Esophagus squamous epithelium (tissue), 5 donors: ENCODE results near the gene YPEL2. TPM values are rescaled to one million over a fixed set of nuclear protein-coding genes. Genes with fewer than 3 reads are reported as not detected.
A peak's percentile ranks its signal among the peaks of the same experiment; 100 is the strongest.

Experiments used
- DNase-seq: peaks from one replicate; lab custom pipeline; 2025; lab: John Stamatoyannopoulos, UW
- H3K27ac ChIP-seq, 4 donors: fragments of 200-600 bp; sonication (generic); one replicate each; pipeline ENCODE4 v1.5.1; 2016 to 2019; ENCODE audit warnings: mild to moderate bottlenecking in 1 of 4
- H3K27me3 ChIP-seq, 4 donors: fragments of 200-600 bp; sonication (generic); 1 replicate in 3 of 4; 2 replicates in 1 of 4; pipeline versions ENCODE4 v1.5.1 to v1.6.0; 2017 to 2021; ENCODE audit warnings: antibody characterized with exemption in 1 of 4
- H3K36me3 ChIP-seq, 3 donors: fragments of 200-600 bp; sonication (generic); one replicate each; pipeline ENCODE4 v1.5.1; 2016 to 2019
- H3K4me1 ChIP-seq, 3 donors: fragments of 200-600 bp; sonication (generic); one replicate each; pipeline ENCODE4 v1.5.1; 2017 to 2019
- H3K4me3 ChIP-seq, 4 donors: fragments of 200-600 bp; sonication (generic); 1 replicate in 3 of 4; 2 replicates in 1 of 4; pipeline ENCODE4 v1.5.1; 2016 to 2019; ENCODE audit warnings: mild to moderate bottlenecking in 2 of 4, moderate library complexity in 1 of 4
- H3K9me3 ChIP-seq, 3 donors: fragments of 200-600 bp; sonication (generic); one replicate each; pipeline ENCODE4 v1.5.1; 2016 to 2019
- POLR2A ChIP-seq, 4 donors: fragments of 450-650 bp; IDR thresholded peaks; one replicate each; pipeline ENCODE4 v1.6.1; 2017; ENCODE audit warnings: antibody characterized with exemption in 4 of 4, mild to moderate bottlenecking in 4 of 4, moderate library complexity in 3 of 4
- WGBS, 2 donors: methylation state at CpG; one replicate each; pipeline ENCODE4 v1.1.5; 2018; 5-methylcytosine and 5-hydroxymethylcytosine counted together
- intact Hi-C: fragments of 100-400 bp; cut with DNase I; formaldehyde crosslinking; loops from one replicate; pipeline ENCODE4 v1.15.0; 2022
- total RNA-seq, 4 donors: library from RNA; depleted of rRNA; stranded (reverse); fragments of >200 nt; gene quantifications; one replicate each; pipeline ENCODE4 v1.1.0, GENCODE V29; 2016
- TF ChIP-seq, protein P1 (sequence below), 6 experiments: fragments of 450-650 bp in 4 of 6; fragments of 200-600 bp in 2 of 6; sonication (generic) in 2 of 6; IDR thresholded peaks; one replicate each; pipeline ENCODE4 v1.5.1; 2016 to 2019; ENCODE audit warnings: antibody characterized with exemption in 6 of 6, mild to moderate bottlenecking in 4 of 6, moderate library complexity in 4 of 6
- donor health status: DM: yes; HTN: yes; CAD: no.

YPEL2 gene
- total RNA-seq, 4 donors from 2014 or later: 5.5 to 18.3 (median 11.2) TPM

DNA sequence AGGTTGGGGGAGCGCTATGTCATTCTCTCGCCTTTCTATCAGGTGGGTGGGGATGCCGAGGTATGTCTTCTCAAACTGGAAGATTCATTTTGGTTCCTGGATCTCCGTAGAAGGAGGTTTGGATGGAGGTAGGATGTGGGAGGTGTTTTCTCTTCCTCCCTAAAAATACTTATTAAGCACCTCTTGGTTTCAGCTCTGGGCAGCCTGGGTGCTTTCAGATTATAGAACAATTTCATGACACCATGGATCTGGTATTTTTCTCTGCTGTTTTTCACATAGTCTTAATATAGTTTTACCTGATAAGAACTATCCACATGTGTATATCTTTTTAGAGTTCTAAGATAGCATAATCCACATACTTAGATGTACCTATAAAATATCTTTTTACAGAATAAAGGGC is 92.9 kb downstream of the YPEL2 start:
- TF ChIP-seq, protein P1, sequence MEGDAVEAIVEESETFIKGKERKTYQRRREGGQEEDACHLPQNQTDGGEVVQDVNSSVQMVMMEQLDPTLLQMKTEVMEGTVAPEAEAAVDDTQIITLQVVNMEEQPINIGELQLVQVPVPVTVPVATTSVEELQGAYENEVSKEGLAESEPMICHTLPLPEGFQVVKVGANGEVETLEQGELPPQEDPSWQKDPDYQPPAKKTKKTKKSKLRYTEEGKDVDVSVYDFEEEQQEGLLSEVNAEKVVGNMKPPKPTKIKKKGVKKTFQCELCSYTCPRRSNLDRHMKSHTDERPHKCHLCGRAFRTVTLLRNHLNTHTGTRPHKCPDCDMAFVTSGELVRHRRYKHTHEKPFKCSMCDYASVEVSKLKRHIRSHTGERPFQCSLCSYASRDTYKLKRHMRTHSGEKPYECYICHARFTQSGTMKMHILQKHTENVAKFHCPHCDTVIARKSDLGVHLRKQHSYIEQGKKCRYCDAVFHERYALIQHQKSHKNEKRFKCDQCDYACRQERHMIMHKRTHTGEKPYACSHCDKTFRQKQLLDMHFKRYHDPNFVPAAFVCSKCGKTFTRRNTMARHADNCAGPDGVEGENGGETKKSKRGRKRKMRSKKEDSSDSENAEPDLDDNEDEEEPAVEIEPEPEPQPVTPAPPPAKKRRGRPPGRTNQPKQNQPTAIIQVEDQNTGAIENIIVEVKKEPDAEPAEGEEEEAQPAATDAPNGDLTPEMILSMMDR (IDR thresholded peaks at IDR 0.05): no peak
- TF ChIP-seq POLR2A (IDR thresholded peaks at IDR 0.05): no peak
- H3K4me3 ChIP-seq: no peak overlapping the region
- H3K36me3 ChIP-seq: no peaks in the 10 kb centered on the region
- DNase-seq: no peak
- 74 to 91% methylated on average over 3 to 4 of the region's 4 CpGs for WGBS, 2 donors
- peaks cover 0 to 66% (median 46%) of the 10 kb centered on the region in 3 donors for H3K4me1 ChIP-seq
- intact Hi-C loops: no loop called here
- H3K9me3 ChIP-seq: no peaks in the 10 kb centered on the region
- no peaks in the 10 kb centered on the region for H3K27me3 ChIP-seq
- peak overlapping the region in 3 of 4 donors; percentile 81 to 90 (median 82) for H3K27ac ChIP-seq

DNA sequence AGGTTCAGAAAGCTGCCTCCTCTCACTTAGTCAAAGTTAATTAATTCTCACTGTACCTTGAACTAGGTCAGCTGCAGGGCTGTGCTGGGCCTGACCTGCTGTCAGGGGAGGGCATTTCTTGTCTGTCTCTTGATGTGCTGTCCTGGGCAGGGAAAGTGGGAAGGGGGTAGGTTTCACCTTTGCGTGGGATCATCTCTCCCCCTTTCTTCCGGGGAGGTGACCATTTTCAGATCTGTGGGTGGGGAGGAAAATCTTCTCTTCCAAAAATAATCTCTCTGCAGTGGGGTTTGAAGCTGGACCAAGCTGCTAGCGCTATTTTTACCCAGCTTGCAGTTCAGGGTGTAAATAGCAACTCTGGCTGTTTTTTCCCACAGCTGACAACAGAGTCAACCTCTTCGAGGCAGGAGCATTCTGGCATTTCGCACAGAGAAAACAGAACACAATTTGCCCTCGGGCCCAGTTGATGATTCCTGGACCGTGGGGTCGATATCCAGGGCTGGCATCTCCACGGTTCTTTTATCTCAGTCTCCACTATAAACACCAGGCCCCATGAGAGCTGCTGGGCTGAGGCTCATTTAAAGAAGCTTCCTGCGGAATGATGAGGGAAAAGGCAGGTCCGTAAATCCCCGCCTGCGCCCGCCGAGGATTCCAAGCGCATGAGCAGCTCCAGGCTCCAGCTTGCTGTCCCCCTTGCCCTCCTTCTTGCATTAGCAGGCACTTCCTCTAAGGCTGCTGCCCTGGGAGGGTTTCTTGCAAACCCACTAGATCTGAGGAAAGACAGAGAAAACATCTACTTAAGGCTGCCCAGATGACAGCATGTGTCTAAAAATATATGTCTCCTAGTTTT is 93.9 kb downstream of the YPEL2 start:
- Histone ChIP-seq H3K36me3 (no peaks in the 10 kb centered on the region), H3K4me1 (peaks cover 0 to 66% (median 46%) of the 10 kb centered on the region in 3 donors), H3K9me3 (no peaks in the 10 kb centered on the region), H3K27me3 (no peaks in the 10 kb centered on the region), H3K4me3 (peak overlapping the region in 1 of 4 donors; percentile 4), H3K27ac (peak overlapping the region; percentile 68 to 90 (median 82))
- DNase-seq: no peak
- intact Hi-C loops: no loop called here
- no peak for TF ChIP-seq POLR2A (IDR thresholded peaks at IDR 0.05)
- TF ChIP-seq, protein P1 (IDR thresholded peaks at IDR 0.05): no peak
- WGBS, 2 donors: 53 to 63% methylated on average over 11 to 16 of the region's 16 CpGs

DNA sequence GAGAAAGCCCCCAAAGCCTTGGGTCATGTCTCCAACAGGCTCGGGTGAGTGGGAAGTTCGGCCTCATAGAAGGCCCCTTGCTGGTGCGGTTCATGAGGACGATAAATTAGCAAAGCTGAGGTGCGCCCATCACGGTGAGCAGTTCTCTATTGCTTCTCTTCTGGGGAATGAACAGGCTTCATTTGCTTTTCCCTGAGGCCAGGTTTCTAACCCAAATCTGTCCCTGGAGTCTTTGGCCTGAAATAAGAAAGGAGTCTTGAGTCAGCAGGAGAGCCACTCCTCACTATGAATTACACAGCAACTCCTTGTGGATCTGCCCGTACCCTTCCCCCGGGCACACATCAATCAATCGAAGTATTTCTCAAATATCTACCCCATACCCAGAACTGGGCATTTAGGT is 94.6 kb downstream of the YPEL2 start:
- intact Hi-C loops: no loop called here
- TF ChIP-seq, protein P1 (IDR thresholded peaks at IDR 0.05): no peak
- TF ChIP-seq POLR2A (IDR thresholded peaks at IDR 0.05): no peak
- Histone ChIP-seq H3K9me3 (no peaks in the 10 kb centered on the region), H3K27me3 (no peaks in the 10 kb centered on the region), H3K27ac (peak overlapping the region; percentile 68 to 90 (median 82)), H3K36me3 (no peaks in the 10 kb centered on the region), H3K4me3 (no peak overlapping the region), H3K4me1 (peaks cover 0 to 66% (median 46%) of the 10 kb centered on the region in 3 donors)
- no peak for DNase-seq
- WGBS, 2 donors: 82 to 89% methylated on average over 9 of the region's 9 CpGs

DNA sequence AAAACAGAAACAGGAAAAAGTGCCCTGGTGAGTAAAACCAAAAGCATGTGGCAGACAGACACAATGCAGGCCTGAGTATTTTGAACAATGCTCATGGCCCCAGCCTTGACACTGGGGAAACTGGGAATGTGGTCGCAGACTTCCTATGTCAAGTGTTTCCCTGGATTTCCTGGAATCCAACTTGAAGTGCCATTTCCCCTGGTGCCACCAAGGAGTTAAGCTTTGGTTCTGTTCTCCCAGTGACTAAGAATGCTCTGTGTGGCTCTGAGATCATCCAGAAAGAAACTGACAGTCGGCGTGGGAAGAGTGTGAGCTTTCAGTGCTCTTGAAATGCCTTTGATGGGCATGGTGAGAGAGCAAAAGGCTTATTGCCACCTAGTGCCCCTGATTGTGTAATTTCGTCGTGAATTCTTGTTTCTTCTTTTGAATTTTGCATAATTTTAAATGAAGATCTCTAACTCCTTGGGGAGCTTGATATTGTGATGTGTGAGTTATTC is 96.0 kb downstream of the YPEL2 start:
- peaks cover 0 to 65% (median 46%) of the 10 kb centered on the region in 3 donors for H3K4me1 ChIP-seq
- no peaks in the 10 kb centered on the region for H3K9me3 ChIP-seq
- no peaks in the 10 kb centered on the region for H3K36me3 ChIP-seq
- H3K4me3 ChIP-seq: no peak overlapping the region
- TF ChIP-seq, protein P1 (IDR thresholded peaks at IDR 0.05): no peak
- TF ChIP-seq POLR2A (IDR thresholded peaks at IDR 0.05): no peak
- no peaks in the 10 kb centered on the region for H3K27me3 ChIP-seq
- WGBS, 2 donors: 45 to 48% methylated on average over 5 of the region's 5 CpGs
- H3K27ac ChIP-seq: peak overlapping the region; percentile 39 to 90 (median 82)
- intact Hi-C loops: no loop called here
- DNase-seq: no peak

DNA sequence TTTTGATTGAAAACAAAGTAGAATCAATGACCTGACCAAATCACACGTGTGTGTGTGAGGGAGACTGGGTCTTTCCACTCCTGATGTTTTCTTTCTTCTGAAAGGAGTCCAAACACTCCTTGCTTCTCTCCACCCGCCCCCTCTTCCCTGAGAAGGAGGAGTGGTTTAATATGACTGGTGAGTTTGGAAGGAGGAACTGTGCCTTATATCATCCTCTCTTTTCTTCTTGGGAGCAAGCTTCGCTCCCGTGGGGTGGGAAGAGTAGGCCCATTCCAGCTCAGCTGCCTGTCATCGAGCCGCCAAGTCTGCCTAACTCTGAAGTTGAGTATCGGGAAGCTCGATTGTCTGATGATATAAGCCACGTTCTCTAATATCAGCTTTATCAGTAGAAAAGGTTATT is 96.5 kb downstream of the YPEL2 start:
- Histone ChIP-seq H3K4me1 (peaks cover 0 to 60% (median 41%) of the 10 kb centered on the region in 3 donors), H3K36me3 (no peaks in the 10 kb centered on the region), H3K9me3 (no peaks in the 10 kb centered on the region), H3K27me3 (no peaks in the 10 kb centered on the region), H3K4me3 (no peak overlapping the region), H3K27ac (peak overlapping the region; percentile 39 to 90 (median 82))
- DNase-seq: no peak
- TF ChIP-seq, protein P1 (IDR thresholded peaks at IDR 0.05): no peak
- TF ChIP-seq POLR2A (IDR thresholded peaks at IDR 0.05): no peak
- WGBS, 2 donors: 64 to 66% methylated on average over 9 of the region's 9 CpGs
- intact Hi-C loops: no loop called here
